Liver (tissue), 3 donors: ENCODE results near the gene MYL3.

Source experiments
- HNF4A ChIP-seq, 2 donors: conservative IDR thresholded peaks; 2 replicates each; pipeline ENCODE4 v1.6.1; 2016; ENCODE audit warnings: antibody characterized with exemption in 2 of 2, mild to moderate bottlenecking in 2 of 2
- HNF4G ChIP-seq: IDR thresholded peaks from 2 replicates; pipeline ENCODE4 v1.6.1; 2016; ENCODE audit warnings: antibody characterized with exemption
- RAD21 ChIP-seq, 2 donors: IDR thresholded peaks; 2 replicates each; pipeline ENCODE4 v1.6.1; 2016; ENCODE audit warnings: antibody characterized with exemption in 2 of 2, mild to moderate bottlenecking in 2 of 2
- TAF1 ChIP-seq: conservative IDR thresholded peaks from 2 replicates; pipeline ENCODE4 v1.6.1; 2016; ENCODE audit warnings: antibody characterized with exemption, mild to moderate bottlenecking
- TF ChIP-seq, protein P1 (sequence below): IDR thresholded peaks from 2 replicates; pipeline ENCODE4 v1.6.1; 2016; ENCODE audit warnings: antibody characterized with exemption, mild to moderate bottlenecking
- TF ChIP-seq, protein P2 (sequence below): fragments of 150-350 bp; IDR thresholded peaks from 2 replicates; pipeline ENCODE4 v1.5.1; 2017; ENCODE audit warnings: improper control_type of control experiment, low read depth, low read length; ENCODE audit not compliant: missing input control
- TF ChIP-seq, protein P3 (sequence below): IDR thresholded peaks from 2 replicates; pipeline ENCODE4 v1.6.1; 2016; ENCODE audit warnings: antibody characterized with exemption
- donor health status: healthy.
- donor health status: healthy.

DNA sequence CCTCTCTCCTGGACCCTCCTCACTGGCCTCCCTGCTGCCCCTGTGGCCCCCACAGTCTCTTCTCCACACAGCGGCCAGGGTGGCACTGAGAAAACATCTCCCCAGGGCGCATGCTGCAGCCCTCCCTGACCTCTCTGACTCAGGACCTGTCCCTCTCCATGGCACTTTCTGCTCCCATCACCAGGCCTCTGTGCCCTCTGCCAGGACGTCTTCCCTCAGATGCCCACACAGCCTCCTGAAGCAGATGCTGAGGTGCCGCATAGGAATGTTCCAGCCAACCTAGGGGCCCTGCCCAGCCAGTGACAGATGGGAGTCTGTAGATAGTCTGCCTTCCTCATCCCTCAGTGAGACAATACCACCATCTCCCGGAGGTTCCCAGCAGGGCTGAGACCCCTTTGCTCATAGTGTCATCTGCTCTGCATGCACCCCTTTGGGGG is 8.7 kb downstream of the MYL3 start:
- TF ChIP-seq, protein P1, sequence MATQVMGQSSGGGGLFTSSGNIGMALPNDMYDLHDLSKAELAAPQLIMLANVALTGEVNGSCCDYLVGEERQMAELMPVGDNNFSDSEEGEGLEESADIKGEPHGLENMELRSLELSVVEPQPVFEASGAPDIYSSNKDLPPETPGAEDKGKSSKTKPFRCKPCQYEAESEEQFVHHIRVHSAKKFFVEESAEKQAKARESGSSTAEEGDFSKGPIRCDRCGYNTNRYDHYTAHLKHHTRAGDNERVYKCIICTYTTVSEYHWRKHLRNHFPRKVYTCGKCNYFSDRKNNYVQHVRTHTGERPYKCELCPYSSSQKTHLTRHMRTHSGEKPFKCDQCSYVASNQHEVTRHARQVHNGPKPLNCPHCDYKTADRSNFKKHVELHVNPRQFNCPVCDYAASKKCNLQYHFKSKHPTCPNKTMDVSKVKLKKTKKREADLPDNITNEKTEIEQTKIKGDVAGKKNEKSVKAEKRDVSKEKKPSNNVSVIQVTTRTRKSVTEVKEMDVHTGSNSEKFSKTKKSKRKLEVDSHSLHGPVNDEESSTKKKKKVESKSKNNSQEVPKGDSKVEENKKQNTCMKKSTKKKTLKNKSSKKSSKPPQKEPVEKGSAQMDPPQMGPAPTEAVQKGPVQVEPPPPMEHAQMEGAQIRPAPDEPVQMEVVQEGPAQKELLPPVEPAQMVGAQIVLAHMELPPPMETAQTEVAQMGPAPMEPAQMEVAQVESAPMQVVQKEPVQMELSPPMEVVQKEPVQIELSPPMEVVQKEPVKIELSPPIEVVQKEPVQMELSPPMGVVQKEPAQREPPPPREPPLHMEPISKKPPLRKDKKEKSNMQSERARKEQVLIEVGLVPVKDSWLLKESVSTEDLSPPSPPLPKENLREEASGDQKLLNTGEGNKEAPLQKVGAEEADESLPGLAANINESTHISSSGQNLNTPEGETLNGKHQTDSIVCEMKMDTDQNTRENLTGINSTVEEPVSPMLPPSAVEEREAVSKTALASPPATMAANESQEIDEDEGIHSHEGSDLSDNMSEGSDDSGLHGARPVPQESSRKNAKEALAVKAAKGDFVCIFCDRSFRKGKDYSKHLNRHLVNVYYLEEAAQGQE: no peak
- TF ChIP-seq HNF4G: no peak
- TF ChIP-seq RAD21 (IDR thresholded peaks at IDR 0.05): no peak
- TF ChIP-seq, protein P2, sequence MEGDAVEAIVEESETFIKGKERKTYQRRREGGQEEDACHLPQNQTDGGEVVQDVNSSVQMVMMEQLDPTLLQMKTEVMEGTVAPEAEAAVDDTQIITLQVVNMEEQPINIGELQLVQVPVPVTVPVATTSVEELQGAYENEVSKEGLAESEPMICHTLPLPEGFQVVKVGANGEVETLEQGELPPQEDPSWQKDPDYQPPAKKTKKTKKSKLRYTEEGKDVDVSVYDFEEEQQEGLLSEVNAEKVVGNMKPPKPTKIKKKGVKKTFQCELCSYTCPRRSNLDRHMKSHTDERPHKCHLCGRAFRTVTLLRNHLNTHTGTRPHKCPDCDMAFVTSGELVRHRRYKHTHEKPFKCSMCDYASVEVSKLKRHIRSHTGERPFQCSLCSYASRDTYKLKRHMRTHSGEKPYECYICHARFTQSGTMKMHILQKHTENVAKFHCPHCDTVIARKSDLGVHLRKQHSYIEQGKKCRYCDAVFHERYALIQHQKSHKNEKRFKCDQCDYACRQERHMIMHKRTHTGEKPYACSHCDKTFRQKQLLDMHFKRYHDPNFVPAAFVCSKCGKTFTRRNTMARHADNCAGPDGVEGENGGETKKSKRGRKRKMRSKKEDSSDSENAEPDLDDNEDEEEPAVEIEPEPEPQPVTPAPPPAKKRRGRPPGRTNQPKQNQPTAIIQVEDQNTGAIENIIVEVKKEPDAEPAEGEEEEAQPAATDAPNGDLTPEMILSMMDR: no peak
- TF ChIP-seq HNF4A (conservative IDR thresholded peaks at IDR 0.05): no peak
- TF ChIP-seq, protein P3, sequence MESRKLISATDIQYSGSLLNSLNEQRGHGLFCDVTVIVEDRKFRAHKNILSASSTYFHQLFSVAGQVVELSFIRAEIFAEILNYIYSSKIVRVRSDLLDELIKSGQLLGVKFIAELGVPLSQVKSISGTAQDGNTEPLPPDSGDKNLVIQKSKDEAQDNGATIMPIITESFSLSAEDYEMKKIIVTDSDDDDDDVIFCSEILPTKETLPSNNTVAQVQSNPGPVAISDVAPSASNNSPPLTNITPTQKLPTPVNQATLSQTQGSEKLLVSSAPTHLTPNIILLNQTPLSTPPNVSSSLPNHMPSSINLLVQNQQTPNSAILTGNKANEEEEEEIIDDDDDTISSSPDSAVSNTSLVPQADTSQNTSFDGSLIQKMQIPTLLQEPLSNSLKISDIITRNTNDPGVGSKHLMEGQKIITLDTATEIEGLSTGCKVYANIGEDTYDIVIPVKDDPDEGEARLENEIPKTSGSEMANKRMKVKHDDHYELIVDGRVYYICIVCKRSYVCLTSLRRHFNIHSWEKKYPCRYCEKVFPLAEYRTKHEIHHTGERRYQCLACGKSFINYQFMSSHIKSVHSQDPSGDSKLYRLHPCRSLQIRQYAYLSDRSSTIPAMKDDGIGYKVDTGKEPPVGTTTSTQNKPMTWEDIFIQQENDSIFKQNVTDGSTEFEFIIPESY: no peak
- no peak for TF ChIP-seq TAF1
